ENCODE measurements around the gene SOCS6.

DNA sequence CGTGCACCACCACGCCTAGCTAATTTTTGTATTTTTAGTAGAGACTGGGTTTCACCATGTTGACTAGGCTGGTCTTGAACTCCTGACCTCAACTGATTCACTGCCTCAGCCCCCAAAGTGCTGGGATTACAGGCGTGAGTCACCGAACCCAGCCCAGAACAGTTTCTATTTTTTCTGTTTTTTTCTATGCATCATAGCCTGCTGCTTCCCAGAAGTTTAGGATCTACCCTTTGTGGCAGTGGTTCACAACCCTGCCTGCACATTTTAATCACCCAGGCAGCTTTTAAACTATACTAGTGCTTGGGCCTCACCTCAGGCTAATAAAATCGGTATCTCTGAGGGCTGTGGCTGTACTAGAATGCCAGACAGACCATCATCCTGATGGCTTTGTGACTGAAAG is 39.7 kb upstream of the SOCS6 start:
- TF ChIP-seq, protein P1, sequence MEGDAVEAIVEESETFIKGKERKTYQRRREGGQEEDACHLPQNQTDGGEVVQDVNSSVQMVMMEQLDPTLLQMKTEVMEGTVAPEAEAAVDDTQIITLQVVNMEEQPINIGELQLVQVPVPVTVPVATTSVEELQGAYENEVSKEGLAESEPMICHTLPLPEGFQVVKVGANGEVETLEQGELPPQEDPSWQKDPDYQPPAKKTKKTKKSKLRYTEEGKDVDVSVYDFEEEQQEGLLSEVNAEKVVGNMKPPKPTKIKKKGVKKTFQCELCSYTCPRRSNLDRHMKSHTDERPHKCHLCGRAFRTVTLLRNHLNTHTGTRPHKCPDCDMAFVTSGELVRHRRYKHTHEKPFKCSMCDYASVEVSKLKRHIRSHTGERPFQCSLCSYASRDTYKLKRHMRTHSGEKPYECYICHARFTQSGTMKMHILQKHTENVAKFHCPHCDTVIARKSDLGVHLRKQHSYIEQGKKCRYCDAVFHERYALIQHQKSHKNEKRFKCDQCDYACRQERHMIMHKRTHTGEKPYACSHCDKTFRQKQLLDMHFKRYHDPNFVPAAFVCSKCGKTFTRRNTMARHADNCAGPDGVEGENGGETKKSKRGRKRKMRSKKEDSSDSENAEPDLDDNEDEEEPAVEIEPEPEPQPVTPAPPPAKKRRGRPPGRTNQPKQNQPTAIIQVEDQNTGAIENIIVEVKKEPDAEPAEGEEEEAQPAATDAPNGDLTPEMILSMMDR (conservative IDR thresholded peaks at IDR 0.05; ENCODE audit: low read depth, low read length) = no peak
- TF ChIP-seq EZH2 (IDR thresholded peaks at IDR 0.05; ENCODE audit: borderline replicate concordance, low read depth, low read length, poor library complexity, severe bottlenecking) = no peak
